BE2C (cell line): ENCODE measurements around the gene XRRA1.

ENCODE experiments used
- DNase-seq: peaks from one replicate; pipeline ENCODE4 v3.0.0-alpha.2; 2020
- H3K27me3 ChIP-seq: fragments of 250-450 bp; sonication (Bioruptor Pico); 2 replicates; pipeline ENCODE4 v1.5.1; 2020; ENCODE audit warnings: mild to moderate bottlenecking
- H3K36me3 ChIP-seq: fragments of 250-450 bp; sonication (Bioruptor Pico); 2 replicates; pipeline ENCODE4 v1.5.1; 2020; ENCODE audit warnings: mild to moderate bottlenecking
- H3K4me1 ChIP-seq: fragments of 250-450 bp; sonication (Bioruptor Pico); 2 replicates; pipeline ENCODE4 v1.5.1; 2020
- H3K4me3 ChIP-seq: 2 replicates; pipeline ENCODE4 v1.5.1; 2011; ENCODE audit warnings: low read depth, low read length
- H3K9me3 ChIP-seq: fragments of 250-450 bp; sonication (Bioruptor Pico); 2 replicates; pipeline ENCODE4 v1.5.1; 2020
- TF ChIP-seq, protein P1 (sequence below): IDR thresholded peaks from 2 replicates; pipeline ENCODE4 v1.5.1; 2012; ENCODE audit warnings: mild to moderate bottlenecking, low read depth, low read length

The XRRA1 gene

DNA sequence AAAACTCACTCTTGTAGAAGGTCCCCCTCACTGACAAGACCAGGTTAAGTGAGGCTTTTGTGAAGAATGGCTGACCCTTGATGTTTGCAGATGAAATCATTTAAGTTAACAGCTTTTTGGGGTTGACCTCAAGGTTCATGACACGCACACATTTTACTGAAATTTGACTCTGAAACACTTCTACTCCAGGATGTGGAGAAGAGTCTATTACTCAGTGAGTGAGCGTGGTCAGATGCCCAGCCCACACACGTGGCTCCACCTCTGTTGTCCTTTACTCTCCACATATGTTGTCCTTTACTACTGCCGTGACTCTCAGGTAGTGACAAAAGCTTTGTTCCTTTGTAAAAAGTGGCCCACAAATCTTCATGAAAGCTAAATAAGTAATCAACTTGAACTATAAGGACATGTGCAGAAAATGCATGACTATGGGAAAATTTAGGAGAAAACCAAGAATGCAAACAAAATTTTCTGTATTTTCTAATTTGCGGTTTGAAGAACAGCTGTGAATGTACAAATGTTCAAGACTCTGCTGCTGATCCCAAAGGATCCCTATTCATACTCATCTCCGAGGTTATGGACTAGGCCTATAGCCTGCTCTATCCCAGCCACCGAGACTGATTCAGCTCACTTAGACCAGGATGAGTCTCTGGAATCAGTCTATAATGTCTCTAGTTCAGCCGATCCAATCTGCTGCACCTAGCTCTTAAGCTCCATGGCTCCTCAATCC, 22.4 kb downstream of the XRRA1 start:
- Histone ChIP-seq H3K4me1 (no peaks in the 10 kb centered on the region), H3K36me3 (no peaks in the 10 kb centered on the region), H3K27me3 (no peaks in the 10 kb centered on the region), H3K4me3 (no peak overlapping the region), H3K9me3 (no peaks in the 10 kb centered on the region)
- TF ChIP-seq, protein P1, sequence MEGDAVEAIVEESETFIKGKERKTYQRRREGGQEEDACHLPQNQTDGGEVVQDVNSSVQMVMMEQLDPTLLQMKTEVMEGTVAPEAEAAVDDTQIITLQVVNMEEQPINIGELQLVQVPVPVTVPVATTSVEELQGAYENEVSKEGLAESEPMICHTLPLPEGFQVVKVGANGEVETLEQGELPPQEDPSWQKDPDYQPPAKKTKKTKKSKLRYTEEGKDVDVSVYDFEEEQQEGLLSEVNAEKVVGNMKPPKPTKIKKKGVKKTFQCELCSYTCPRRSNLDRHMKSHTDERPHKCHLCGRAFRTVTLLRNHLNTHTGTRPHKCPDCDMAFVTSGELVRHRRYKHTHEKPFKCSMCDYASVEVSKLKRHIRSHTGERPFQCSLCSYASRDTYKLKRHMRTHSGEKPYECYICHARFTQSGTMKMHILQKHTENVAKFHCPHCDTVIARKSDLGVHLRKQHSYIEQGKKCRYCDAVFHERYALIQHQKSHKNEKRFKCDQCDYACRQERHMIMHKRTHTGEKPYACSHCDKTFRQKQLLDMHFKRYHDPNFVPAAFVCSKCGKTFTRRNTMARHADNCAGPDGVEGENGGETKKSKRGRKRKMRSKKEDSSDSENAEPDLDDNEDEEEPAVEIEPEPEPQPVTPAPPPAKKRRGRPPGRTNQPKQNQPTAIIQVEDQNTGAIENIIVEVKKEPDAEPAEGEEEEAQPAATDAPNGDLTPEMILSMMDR = no peak
- DNase-seq = no peak

DNA sequence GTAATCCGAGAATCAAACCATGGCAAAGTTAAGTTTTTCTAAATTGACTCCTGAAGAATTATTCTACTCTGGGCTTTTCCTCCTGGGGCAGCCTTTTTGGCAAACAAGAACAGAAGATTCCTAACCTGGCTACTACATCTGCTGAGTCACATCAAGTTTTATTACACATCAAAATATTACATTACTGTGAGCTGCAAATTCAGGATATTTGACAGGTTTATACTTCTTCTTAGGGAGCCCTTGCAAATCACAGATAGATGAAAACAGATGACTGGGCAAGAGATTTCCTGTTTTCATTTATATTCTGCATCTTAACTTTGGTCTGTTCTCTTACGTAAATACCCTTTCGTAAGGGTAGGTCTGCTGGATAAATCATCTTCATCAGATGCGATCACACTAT, 23.6 kb downstream of the XRRA1 start:
- Histone ChIP-seq H3K36me3 (peaks cover 8% of the 10 kb centered on the region), H3K27me3 (no peaks in the 10 kb centered on the region), H3K4me1 (no peaks in the 10 kb centered on the region), H3K9me3 (no peaks in the 10 kb centered on the region), H3K4me3 (no peak overlapping the region)
- DNase-seq = no peak
- TF ChIP-seq, protein P1 = no peak

DNA sequence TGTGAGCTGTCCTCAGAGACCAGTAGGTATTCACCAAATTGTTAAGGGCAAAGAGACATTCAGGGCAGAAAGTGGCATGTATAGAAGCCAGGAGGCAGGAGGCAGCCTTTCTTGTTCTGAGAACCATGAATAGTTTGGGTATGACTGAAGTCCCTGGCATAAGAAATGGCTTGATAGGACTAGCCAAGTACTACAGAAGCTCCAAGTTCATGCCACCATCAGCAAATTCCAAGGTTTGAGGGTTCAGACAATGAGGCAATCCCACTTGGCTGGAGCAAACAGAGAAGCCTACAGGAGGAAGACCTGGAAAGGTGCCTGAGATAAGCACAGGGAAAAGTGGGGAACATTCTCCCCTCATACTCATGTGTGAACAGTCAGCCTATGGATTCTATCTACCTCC, 25.8 kb downstream of the XRRA1 start:
- TF ChIP-seq, protein P1 = no peak
- Histone ChIP-seq H3K4me1 (no peaks in the 10 kb centered on the region), H3K4me3 (no peak overlapping the region), H3K27me3 (no peaks in the 10 kb centered on the region), H3K36me3 (peaks cover 11% of the 10 kb centered on the region), H3K9me3 (no peaks in the 10 kb centered on the region)
- no peak for DNase-seq

DNA sequence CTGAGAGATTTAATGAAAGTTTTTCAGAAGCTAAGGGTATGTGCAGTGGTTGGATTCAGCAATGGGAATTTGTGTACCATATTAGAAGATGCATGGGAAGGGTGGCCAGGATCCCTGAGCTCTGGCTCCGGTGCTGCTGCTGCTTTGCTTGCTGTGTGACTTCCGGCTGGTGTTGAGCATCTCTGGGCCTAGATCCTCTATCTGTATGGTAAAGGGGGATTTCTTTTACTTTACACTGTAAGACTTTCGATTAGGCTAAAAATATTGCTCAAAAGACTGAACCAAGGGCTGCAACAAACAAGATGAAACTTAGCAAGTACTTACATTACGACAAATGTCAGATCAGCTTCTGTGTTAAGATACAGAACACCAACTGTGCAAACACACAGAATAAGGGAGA, 39.1 kb downstream of the XRRA1 start:
- H3K4me3 ChIP-seq = no peak overlapping the region
- DNase-seq = no peak
- H3K4me1 ChIP-seq = no peaks in the 10 kb centered on the region
- TF ChIP-seq, protein P1 = no peak
- no peaks in the 10 kb centered on the region for H3K27me3 ChIP-seq
- peaks cover 8% of the 10 kb centered on the region; the same call in 1 of the 2 replicates for H3K36me3 ChIP-seq
- no peaks in the 10 kb centered on the region for H3K9me3 ChIP-seq

DNA sequence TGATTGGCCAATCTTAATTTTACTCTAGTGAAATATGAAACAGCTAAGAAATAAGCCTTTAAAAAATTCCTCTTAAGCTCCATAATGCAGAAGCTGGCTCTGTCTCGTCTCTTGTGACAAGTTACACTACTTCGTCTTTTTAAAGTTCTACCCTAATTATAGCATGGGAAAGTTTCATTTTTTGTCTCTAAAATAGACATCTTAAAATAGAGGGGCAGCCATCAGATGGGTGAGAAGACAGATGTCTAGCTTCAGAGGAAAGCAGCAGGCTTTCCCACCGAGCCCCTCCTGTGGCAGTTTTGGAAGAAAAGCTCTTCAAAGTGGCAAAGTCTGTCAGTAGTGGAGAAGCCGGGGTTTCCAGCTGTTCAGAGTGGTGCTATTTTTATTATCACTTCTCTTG, 39.5 kb downstream of the XRRA1 start:
- H3K4me1 ChIP-seq = no peaks in the 10 kb centered on the region
- H3K27me3 ChIP-seq = no peaks in the 10 kb centered on the region
- TF ChIP-seq, protein P1 = no peak
- H3K9me3 ChIP-seq = no peaks in the 10 kb centered on the region
- peaks cover 8% of the 10 kb centered on the region; the same call in 1 of the 2 replicates for H3K36me3 ChIP-seq
- no peak overlapping the region for H3K4me3 ChIP-seq
- no peak for DNase-seq

DNA sequence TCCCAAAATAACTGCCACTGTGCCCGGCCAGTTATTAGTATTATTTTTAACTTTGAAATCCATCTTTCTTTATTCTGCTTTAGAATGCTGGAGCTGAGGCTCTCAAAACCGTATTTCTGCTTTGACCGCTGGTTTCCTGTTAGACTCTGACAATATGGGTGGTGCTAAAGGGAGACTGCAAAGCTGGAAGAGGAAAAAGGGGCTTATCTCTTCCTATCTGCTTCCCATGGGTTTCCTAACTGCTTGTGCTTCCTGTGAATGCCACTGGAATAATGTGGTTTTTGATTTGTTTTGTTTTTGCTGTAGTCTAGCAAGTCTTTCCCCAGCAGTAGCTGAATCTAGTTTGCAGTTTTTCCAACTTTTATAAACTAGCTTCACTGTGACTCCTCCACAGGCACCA, 43.6 kb downstream of the XRRA1 start:
- H3K27me3 ChIP-seq = no peaks in the 10 kb centered on the region
- no peaks in the 10 kb centered on the region; the same call in 1 of the 2 replicates for H3K9me3 ChIP-seq
- TF ChIP-seq, protein P1 = no peak
- no peaks in the 10 kb centered on the region for H3K4me1 ChIP-seq
- no peak overlapping the region for H3K4me3 ChIP-seq
- no peak for DNase-seq
- H3K36me3 ChIP-seq = peaks cover 8% of the 10 kb centered on the region; the same call in 1 of the 2 replicates
